NB4 (cell line): ENCODE measurements around the gene RPS6KA4.

Experiments used
- POLR2A ChIP-seq: IDR thresholded peaks from 2 replicates; pipeline ENCODE4 v1.6.1; 2011; ENCODE audit warnings: mild to moderate bottlenecking; ENCODE audit not compliant: insufficient read length; ENCODE audit errors: extremely low read depth
- TF ChIP-seq, protein P1 (sequence below): IDR thresholded peaks from one replicate; pipeline ENCODE4 v1.5.1; 2012; ENCODE audit warnings: low read depth, low read length

DNA sequence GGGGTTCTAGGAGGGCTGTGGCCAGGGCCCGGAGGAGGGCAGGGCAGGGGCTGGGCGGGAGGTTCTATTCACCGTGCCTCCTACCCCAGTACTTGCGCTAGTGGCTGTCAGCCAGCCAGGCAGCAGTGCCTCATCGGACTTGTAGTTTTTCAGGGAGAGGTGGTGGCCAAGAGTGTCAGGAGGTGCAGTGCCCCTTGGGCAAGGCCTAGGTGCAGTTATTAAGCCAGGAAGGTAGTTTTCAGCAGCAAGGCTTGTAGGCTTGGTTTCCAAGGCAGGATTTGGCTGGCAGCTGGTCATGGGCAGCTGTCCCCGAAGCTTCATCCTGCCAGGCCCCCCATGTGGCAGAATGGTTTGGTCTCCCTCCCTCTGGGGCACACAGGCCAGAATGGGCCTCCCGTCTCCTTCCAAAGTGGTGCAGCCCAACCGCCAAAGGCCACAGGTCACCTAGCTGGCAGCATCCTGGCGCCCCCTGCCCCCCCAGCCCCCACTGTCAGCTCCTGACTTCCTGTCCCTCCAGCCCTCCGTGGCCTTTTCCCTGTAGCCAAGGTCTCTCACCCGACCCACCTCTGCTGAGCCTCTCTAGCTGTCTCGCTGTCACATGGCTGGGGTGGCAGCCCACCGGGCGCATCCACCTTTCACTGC is 10.5 kb upstream of the RPS6KA4 start:
- TF ChIP-seq POLR2A: no peak
- TF ChIP-seq, protein P1, sequence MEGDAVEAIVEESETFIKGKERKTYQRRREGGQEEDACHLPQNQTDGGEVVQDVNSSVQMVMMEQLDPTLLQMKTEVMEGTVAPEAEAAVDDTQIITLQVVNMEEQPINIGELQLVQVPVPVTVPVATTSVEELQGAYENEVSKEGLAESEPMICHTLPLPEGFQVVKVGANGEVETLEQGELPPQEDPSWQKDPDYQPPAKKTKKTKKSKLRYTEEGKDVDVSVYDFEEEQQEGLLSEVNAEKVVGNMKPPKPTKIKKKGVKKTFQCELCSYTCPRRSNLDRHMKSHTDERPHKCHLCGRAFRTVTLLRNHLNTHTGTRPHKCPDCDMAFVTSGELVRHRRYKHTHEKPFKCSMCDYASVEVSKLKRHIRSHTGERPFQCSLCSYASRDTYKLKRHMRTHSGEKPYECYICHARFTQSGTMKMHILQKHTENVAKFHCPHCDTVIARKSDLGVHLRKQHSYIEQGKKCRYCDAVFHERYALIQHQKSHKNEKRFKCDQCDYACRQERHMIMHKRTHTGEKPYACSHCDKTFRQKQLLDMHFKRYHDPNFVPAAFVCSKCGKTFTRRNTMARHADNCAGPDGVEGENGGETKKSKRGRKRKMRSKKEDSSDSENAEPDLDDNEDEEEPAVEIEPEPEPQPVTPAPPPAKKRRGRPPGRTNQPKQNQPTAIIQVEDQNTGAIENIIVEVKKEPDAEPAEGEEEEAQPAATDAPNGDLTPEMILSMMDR: no peak
